Panc1 (cell line): Measurements from ENCODE around the gene MYRIP. TPM values are rescaled to one million over a fixed set of nuclear protein-coding genes. Genes with fewer than 3 reads are reported as not detected.

Experiments
- ATAC-seq: fragments of 200-7000 bp; cut with Tn5 transposase; 2 replicates; pipeline ENCODE4 v1.9.1; 2020; ENCODE audit warnings: mild to moderate bottlenecking, moderate library complexity
- BruUV-seq: library from RNA; stranded (reverse); fragments of 400-500 nt; replicated peaks from 2 replicates; lab custom pipeline; 2021; lab: Mats Ljungman, UMichigan
- CTCF ChIA-PET: fragments of 300-600 bp; sonication (Branson Sonifier 250); formaldehyde crosslinking; loops from one replicate; lab custom pipeline; 2022; ENCODE audit warnings: antibody characterized with exemption; lab: Charles Lee
- POLR2A ChIA-PET: fragments of 300-600 bp; sonication (Branson Sonifier 250); formaldehyde crosslinking; loops from one replicate; lab custom pipeline; 2022; ENCODE audit warnings: antibody characterized with exemption; lab: Charles Lee
- DNase-seq: peaks from one replicate; pipeline ENCODE4 v3.0.0-alpha.2; 2010; ENCODE audit warnings: low read depth, low spot score
- H3K27ac ChIP-seq: 2 replicates; pipeline ENCODE4 v1.5.1; 2011; ENCODE audit warnings: mild to moderate bottlenecking, low read length, inconsistent platforms
- H3K27me3 ChIP-seq: fragments of 200-500 bp; sonication (Bioruptor generic); 2 replicates; pipeline ENCODE4 v1.6.0; 2014; ENCODE audit warnings: low read length, inconsistent platforms; ENCODE audit not compliant: control insufficient read depth, insufficient read depth
- H3K36me3 ChIP-seq: fragments of 200-500 bp; sonication (Bioruptor generic); 2 replicates; pipeline ENCODE4 v1.5.1; 2014; ENCODE audit warnings: inconsistent platforms, mild to moderate bottlenecking, low read length, moderate library complexity; ENCODE audit not compliant: control insufficient read depth, insufficient read depth
- H3K4me1 ChIP-seq: 2 replicates; pipeline ENCODE4 v1.5.1; 2011; ENCODE audit warnings: inconsistent platforms, mild to moderate bottlenecking, low read length, moderate library complexity; ENCODE audit not compliant: control insufficient read depth, insufficient read depth
- H3K4me3 ChIP-seq, 2 experiments: 2 replicates each; pipeline ENCODE4 v1.5.1; 2011 to 2012; ENCODE audit warnings: low read depth in 2 of 2, low read length in 2 of 2, mild to moderate bottlenecking in 2 of 2, inconsistent platforms in 1 of 2, moderate library complexity in 1 of 2
- H3K9me3 ChIP-seq: fragments of 200-500 bp; sonication (Bioruptor generic); 2 replicates; pipeline ENCODE4 v1.5.1; 2014; ENCODE audit warnings: low read depth, mild to moderate bottlenecking, inconsistent platforms, low read length, moderate library complexity; ENCODE audit not compliant: control insufficient read depth, insufficient read depth
- CTCF ChIP-seq: fragments of 450-650 bp; IDR thresholded peaks from 2 replicates; pipeline ENCODE4 v1.5.1; 2017; ENCODE audit warnings: mild to moderate bottlenecking
- POLR2AphosphoS5 ChIP-seq: IDR thresholded peaks from 2 replicates; pipeline ENCODE4 v1.6.1; 2012; ENCODE audit warnings: mild to moderate bottlenecking, low read depth, low read length, moderate library complexity
- REST ChIP-seq, 2 experiments: IDR thresholded peaks; 2 replicates each; pipeline ENCODE4 v1.6.1; 2011 to 2012; ENCODE audit warnings: low read depth in 2 of 2, control low read depth in 1 of 2, low read length in 1 of 2, mild to moderate bottlenecking in 1 of 2, moderate library complexity in 1 of 2; ENCODE audit not compliant: insufficient read depth in 1 of 2
- SIN3A ChIP-seq: IDR thresholded peaks from 2 replicates; pipeline ENCODE4 v1.6.1; 2012; ENCODE audit warnings: low read depth, mild to moderate bottlenecking, low read length, moderate library complexity, borderline replicate concordance; ENCODE audit not compliant: insufficient read depth
- TCF7L2 ChIP-seq: IDR thresholded peaks from 2 replicates; pipeline ENCODE4 v1.6.1; 2011; ENCODE audit warnings: mild to moderate bottlenecking, low read depth, low read length, inconsistent platforms
- in situ Hi-C: cut with HindIII; loops from 2 replicates; pipeline ENCODE4 v1.10.0; 2016; ENCODE audit warnings: low sequenced_read_pairs, low pct_unique_long_range_greater_than_20kb
- intact Hi-C: fragments of 100-400 bp; cut with micrococcal nuclease; formaldehyde crosslinking; loops from one replicate; pipeline ENCODE4 v1.10.0; 2022; ENCODE audit not compliant: unreplicated experiment
- total RNA-seq: library from RNA; stranded (reverse); gene quantifications from one replicate; pipeline ENCODE4 v1.2.1, GENCODE V29; 2021; ENCODE audit not compliant: unreplicated experiment

Gene MYRIP
- total RNA-seq, 1 experiment from 2014 or later: 0.59 TPM

- H3K27ac ChIP-seq: no peak overlapping the region
- ChIA-PET POLR2A (no interaction called here), CTCF (no interaction called here)
These were observed 25.7 kb upstream of the MYRIP start for GRCh38 chr3:39783680-39784079.

GRCh38 chr3:39784922-39785321, 24.5 kb upstream of the MYRIP start:
- intact Hi-C loops (no loop called here), in situ Hi-C loops (no loop called here)
- Histone ChIP-seq H3K36me3 (no peaks in the 10 kb centered on the region), H3K4me1 (no peaks in the 10 kb centered on the region), H3K4me3 (no peak overlapping the region), H3K27ac (no peak overlapping the region), H3K9me3 (no peaks in the 10 kb centered on the region), H3K27me3 (no peaks in the 10 kb centered on the region; the same call in 1 of the 2 replicates)
- ChIA-PET POLR2A (no interaction called here), CTCF (no interaction called here)
- BruUV-seq: no TSS peak
- TF ChIP-seq CTCF (no peak), REST (IDR thresholded peaks at IDR 0.05; ENCODE audit: insufficient read depth in 1 of 2, low read depth in 2 of 2, low read length in 1 of 2) (no peak), TCF7L2 (no peak), SIN3A (no peak), POLR2AphosphoS5 (no peak)
- DNase-seq: no peak
- no peak for ATAC-seq

More at GRCh38 chr3:39783680-39784079, 25.7 kb upstream of the MYRIP start:
- Histone ChIP-seq H3K4me1 (no peaks in the 10 kb centered on the region), H3K9me3 (no peaks in the 10 kb centered on the region), H3K27me3 (no peaks in the 10 kb centered on the region; the same call in 1 of the 2 replicates), H3K36me3 (no peaks in the 10 kb centered on the region), H3K4me3 (no peak overlapping the region)
- in situ Hi-C loops (no loop called here), intact Hi-C loops (no loop called here)
- DNase-seq (no peak), ATAC-seq (no peak)
- TF ChIP-seq TCF7L2 (no peak), REST (IDR thresholded peaks at IDR 0.05; ENCODE audit: insufficient read depth in 1 of 2, low read depth in 2 of 2, low read length in 1 of 2) (no peak), POLR2AphosphoS5 (no peak), CTCF (no peak), SIN3A (no peak)
- BruUV-seq: no TSS peak
